Measurements from ENCODE around the gene CDC42SE2.
"Not testable (repeated sequence)": the region's sequence is repeated elsewhere in the genome, so short reads cannot be mapped to it uniquely, and the experiment has no call there.

Gene CDC42SE2

GRCh38 chr5:131252824-131253171, 11.1 kb upstream of the CDC42SE2 start:
- DNase-seq, result peak; percentile 72

GRCh38 chr5:131254025-131254424, 9.8 kb upstream of the CDC42SE2 start:
- DNase-seq, result not testable (repeated sequence)

DNA sequence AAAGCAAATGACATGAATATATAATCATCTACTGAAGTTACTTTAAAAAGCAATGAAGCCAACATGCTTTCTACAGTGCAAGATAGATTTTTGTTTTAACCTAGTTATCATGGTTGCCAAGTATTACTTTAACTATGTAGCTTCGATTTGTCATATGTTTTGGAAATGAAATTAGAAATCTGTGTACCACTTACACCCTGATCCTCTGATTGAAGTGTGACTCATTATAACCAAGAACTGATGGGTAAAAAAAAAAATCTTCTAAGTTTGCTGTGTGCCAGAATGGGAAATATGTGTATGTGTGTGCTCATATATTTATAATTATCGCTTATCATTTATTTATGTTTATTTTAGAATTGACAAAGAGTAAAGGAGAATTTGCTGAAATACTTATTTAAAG, 9.1 kb upstream of the CDC42SE2 start:
- no peak for DNase-seq

DNA sequence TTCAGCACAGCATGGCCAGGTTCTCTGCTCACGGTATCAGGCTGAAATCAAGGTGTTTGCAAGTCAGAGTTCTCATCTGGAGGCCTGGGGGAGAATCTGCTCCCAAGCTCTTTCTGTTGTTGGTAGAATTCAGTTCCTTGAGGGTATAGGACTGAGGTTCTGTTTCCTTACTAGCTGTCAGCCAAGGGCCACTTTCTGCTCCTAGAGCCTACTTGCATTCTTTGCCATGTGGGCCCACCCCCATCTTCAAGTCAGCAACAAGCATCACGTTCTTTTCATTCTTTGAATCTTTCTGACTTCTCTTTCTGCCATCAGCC, 7.4 kb upstream of the CDC42SE2 start:
- DNase-seq, result no peak

DNA sequence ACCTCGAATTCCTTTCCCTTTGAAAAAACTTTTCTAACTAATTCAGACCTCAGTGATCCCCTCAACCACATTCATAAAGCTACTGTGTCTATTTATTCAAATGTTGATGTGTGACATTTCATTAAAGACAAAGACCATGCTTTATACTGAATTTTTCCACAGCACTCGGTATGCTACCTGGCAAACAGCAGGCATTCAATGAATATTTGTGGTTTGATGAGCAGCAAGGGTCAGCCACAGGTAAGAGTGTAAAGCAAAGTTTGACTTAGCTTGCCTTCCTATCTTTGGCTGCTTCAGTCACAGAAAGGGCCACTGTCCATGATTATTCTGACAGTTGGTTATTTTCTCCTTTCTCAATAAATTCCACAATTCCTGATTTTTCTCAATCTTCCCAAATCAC, 5.1 kb upstream of the CDC42SE2 start:
- no peak for DNase-seq

- no peak for DNase-seq
Observed at GRCh38 chr5:131259326-131259725, 4.5 kb upstream of the CDC42SE2 start.

- no peak for DNase-seq
Observed at GRCh38 chr5:131260895-131261294, 3.0 kb upstream of the CDC42SE2 start.

DNA sequence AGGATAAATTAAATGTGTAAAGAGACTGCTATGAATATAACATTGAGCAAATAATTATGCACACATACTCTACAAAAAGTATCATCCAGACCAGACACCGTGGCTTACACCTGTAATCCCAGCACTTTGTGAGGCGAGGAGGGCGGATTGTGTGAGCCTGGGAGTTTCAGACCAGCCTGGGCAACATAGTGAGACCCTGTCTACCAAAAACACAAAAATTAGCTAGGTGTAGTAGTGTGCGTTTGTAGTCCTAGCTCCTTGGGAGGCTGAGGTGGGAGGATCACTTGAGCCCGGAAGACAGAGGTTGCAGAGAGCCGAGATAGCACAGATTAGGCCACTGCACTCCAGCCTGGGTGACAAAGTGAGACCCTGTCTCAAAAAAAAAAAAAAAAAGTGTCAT, 2.4 kb upstream of the CDC42SE2 start:
- no peak for DNase-seq

DNA sequence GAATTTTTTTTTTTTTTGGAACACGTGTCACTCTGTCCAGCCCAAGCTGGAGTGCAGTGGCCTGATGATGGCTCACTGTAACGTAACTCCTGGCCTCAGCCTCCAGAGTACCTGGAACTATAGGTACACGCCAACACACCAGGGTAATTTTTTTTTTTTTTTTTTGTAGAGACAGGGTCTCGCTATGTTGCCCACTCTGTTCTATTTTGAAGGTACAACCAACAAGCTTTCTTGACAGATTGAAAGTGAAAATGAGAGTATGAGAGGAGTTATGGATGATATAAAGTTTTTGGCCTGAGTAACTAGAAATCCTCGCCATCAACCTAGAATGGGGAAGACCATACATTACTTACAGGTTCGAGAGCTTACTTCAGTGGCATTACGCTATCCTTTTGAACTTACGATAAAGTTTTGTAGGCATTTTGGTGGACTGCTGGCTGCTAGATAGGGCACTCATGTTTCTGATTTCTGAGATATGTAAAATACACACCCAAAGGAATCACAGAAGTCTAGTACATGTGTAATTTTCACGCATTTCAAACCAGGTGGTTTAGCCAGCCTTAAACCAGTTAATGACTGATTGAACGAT, 806 bp upstream of the CDC42SE2 start:
- DNase-seq, result no peak

DNA sequence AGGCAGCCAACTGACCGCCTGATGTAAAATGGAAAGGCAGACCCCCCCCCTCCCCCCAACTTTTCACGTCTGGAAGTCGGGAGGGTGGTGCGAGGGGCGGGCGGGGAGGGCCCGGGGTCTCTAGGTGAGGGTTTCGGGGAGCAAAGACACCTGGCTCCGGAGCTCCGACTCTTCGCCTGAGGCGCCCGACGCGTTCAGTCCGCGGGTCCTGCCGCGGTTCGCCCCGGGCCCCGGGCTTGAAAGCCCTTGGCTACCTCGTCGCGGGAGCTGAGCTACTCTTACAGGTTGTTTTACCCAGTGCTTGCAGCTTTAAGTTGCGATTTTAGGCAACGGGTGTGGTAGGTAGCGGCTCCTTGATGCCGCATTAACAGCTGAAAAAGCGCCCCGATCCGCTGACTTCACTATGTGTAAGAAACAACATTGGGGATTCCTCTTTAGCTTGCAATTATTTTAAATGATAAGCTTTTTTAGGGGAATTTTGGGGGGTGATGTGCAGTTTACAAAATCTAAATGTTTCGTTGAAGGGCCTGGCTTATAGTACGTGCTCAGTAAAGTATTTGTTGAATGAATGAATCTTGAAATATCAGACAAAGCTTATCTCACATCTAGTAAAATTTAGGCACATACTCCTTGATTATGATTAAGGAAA, 722 bp downstream of the CDC42SE2 start:
- no peak for DNase-seq

DNA sequence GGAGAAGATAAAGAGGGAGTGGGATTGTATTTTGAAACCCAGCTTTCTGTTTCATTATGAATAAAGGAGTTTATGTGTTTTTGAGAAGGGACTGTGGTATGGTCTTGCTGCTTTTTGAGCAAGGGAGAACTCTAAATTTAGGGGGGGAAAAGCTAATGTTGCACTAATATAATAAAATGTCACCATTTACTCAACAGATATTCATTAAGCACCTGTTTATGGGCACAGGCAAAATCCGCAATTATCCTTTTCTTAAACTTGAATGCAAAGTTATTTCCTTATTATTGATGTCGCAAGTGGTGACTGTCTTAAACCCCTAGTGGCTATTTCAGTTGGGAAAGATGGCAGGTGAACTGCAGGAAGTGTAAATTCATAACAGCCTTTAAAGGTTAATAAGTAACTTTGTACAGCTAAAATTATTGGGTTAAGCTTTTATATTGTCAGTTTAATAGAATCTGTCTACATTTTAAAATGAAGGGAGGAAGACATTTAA, 1.5 kb downstream of the CDC42SE2 start:
- DNase-seq, result no peak

DNA sequence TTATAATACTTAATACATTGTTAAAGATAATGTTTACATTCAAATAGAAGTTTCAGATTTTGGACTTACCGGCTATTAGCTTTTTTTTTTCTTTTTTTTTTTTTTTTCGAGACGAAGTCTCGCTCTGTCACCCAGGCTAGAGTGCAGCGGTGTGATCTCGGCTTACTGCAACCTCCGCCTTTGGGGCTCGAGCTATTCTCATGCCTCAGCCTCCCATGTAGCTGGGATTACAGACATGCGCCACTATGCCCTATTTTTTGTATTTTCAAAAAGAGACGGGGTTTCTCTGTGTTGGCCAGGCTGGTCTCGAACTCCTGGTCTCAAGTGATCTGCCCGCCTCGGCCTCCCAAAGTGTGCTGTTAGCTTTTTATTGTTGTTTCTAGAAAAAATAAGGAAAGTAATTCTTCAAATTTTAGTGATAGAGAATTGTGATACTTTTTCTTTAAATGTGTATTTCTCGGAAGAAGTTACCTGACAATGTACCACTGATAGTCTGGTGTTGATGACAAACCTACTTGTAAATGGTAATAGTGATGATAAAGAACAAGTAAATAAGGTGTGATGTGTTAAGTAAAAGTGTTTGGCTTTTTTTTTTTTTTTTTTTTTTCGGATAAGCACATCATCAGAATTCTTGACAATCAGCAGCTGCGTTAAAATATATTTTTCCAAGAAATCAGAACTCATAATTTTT, 2.7 kb downstream of the CDC42SE2 start:
- DNase-seq, result peak; percentile 26

DNA sequence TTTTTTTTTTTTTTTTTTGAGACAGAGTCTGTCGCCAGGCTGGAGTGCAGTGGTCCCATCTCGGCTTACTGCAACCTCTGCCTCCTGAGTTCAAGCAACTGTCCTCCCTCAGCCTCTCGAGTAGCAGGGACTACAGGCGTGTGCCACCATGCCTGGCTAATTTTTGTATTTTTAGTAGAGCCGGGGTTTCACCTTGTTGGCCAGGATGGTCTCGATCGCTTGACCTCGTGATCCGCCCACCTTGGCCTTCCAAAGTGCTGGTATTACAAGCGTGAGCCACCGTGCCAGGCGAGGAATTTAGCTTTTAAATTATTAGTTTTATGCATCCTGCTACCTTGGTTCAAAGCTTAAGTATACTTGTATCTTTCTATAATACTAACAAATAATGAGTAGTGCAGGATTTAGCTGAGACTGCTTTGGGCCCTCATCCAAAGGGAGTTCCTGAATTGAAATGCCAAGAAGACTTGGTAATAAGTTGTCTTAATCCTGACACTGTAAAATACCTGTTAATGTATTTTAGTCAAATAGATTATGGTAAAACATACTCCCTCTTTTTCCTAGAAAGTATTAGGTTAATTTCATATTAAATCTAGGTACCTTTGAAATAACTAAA, 5.0 kb downstream of the CDC42SE2 start:
- DNase-seq, result no peak

DNA sequence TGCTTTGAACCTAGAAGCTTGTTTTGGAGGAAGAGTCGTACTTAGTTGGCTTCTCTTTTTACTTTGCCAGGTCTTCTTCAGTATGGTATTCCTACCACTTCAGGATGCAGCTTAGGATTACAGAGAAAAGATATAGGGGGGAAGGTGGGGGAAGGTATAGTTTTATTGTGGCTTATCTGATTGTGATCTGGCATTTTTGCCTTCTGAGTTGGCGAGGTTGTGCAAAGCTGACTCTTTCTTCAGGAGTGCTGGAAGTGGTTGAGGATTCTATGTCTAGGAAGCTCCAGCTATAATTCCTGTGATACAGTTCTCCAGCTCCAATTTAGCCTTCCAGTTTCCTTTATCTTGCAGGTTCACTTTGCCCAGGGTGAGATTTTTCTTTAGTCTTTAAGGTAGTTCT, 7.0 kb downstream of the CDC42SE2 start:
- DNase-seq, result no peak

DNA sequence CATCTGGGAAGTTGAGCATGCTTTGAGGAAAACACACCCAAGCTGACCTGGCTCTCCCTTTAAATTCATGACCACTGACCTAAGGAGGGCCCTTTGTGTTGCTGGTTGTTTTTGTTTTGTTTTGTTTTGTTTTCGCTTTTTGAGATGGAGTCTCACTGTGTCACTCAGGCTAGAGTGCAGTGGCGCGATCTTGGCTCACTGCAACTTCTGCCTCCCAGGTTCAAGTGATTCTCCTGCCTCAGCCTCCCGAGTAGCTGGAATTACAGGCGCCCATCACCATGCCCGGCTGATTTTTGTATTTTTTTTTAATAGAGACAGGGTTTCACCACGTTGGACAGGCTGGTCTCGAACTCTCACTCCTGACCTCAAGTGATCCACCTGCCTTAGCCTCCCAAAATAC, 8.0 kb downstream of the CDC42SE2 start:
- DNase-seq, result not testable (repeated sequence)

DNA sequence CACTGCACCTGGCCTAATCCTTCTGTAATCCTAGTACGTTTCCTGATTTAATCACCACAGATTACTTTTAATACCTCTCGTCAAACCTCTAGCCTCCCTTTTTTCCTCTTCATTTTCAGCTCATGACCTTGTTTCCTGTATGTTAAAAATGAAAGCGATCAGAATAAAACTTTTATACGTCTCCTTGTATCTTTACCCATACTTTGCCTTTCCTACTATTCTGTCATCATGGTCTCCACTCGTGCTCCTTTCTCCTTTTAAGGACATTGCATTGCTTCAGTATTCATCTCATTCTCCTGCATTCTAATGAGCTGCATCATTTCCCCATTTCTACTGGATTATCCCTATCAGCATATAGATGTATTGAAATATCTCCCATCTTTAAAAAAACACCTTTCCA, 8.5 kb downstream of the CDC42SE2 start:
- no peak for DNase-seq

- no peak for DNase-seq
Observed at GRCh38 chr5:131272724-131273123, 8.9 kb downstream of the CDC42SE2 start.

DNA sequence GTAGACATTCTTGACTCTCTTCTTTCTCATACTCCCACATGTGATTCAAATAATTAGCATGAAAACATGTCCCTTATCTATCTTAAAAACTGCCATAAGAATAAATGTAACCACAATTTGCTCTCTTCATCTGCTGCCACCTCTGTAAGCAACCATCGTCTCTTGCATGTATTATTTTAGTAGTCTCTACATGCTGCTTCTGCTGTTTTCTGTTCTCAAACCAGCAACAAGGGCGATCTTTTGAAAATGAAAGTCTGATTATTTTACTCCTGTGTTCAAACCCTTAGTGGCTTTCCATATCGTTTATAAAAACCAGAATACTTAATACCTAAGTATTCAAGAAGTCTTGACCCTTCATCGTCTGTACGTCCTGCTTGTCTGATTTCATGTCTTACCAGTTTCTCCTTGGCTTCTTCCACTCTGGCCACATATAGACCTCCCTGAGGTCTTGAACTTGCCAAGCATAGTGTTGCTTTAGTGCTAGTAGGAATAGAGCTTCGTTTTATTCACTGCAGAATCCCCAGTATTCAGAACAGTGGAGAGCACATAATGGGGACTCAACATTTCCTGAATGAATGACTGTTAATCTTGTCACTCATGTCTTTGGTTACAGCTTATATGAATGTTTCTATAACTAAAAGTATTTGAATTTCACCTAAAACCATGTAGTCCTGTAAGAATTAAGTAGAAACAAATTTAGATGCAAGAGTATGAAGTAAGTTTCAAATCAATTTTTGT, 10.6 kb downstream of the CDC42SE2 start:
- no peak for DNase-seq

DNA sequence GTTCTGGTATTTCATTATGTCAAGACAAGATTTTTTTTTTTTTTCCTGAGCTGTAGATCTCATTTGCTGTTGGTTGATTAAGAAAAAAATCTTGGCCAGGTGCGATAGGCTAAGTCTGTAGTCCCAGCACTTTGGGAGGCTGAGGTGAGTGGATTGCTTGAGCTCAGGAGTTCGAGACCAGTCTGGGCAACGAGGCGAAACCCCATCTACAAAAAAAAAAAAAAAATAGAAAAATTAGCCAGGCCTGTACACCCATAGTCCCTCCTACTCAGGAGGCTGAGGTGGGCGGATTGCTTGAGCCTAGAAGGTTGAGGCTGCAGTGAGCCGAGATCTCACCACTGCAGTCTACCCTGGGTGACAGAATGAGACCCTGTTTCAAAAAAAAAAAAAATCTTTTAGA, 12.2 kb downstream of the CDC42SE2 start:
- no peak for DNase-seq

DNA sequence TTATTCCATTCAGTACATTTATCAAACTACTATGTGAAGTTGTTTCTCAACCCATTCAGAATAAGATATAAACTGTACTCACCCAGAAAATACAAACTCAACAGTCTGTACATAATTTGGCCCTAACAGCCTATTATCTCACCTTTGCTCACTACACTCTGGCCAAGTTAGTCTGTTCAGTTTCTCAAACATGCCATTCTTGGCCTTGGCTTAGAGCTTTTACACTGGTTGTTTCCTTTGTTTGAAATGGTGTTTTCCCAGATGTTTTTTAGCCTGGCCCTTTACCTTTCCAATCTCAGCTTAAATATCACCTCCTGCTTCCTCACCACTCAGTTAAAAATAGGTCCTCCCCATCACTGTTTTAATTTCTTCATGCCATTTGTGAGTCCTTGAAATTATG, 13.6 kb downstream of the CDC42SE2 start:
- no peak for DNase-seq

DNA sequence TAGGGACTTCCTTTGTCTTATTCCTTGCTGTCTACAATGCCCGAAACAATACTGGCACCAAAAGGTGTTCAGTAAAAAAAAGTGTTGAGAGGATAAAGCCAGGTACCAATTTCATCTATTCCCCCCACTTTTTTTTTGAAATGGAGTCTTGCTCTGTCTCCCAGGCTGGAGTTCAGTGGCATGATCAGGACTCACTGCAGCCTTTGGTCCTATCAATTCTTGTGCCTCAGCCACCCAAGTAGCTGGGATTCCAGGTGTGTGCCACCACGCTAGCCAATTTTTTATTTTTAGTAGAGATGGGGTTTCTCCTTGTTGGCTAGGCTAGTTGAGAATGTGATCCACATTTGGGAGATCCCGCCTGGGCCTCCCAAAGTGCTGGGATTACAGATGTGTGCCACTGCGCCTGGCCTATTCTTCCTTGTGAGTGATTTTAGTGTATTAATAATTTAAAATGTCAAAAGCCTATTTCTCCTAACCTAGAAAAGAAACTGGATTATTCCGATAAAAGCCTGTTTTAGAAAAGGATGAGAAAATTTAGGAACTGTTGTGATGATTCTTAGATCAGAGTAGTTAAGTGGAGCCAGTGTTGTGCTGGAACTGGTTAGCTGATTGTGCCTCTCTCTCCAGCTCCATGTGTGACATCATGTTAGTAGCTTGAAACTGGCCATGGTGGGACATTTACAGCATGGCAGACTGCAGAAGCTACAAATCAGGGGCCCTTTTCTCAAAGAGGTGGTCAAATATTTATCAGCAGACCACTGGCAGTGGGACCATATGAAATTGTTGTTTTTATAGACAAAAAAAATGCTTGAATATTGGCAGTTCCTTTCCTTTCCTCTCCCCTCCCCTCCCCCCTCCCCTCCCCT, 14.3 kb downstream of the CDC42SE2 start:
- DNase-seq, result no peak

GRCh38 chr5:131278741-131279124, 14.9 kb downstream of the CDC42SE2 start:
- not testable (repeated sequence) for DNase-seq
